ENCODE results near the gene ITGA6.
"Not testable (repeated sequence)": the region's sequence is repeated elsewhere in the genome, so short reads cannot be mapped to it uniquely, and the experiment has no call there.

DNA sequence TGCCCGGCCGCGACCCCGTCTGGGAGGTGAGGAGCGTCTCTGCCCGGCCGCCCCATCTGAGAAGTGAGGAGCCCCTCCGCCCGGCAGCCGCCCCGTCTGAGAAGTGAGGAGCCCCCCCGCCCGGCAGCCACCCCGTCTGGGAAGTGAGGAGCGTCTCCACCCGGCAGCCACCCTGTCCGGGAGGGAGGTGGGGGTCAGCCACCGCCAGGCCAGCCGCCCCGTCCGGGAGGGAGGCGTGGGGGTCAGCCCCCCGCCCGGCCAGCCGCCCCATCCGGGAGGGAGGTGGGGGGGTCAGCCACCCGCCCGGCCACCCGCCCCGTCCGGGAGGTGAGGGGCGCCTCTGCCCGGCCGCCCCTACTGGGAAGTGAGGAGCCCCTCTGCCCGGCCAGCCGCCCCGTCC, 110.5 kb downstream of the ITGA6 start:
- not testable (repeated sequence) for TF ChIP-seq CTCF (IDR thresholded peaks at IDR 0.05); ZFX (IDR thresholded peaks at IDR 0.05; ENCODE audit: borderline replicate concordance)

All from 22Rv1 (cell line).